H1 (cell line): ENCODE results near the gene VWA7. TPM values are rescaled to one million over a fixed set of nuclear protein-coding genes. Genes with fewer than 3 reads are reported as not detected.

Source experiments
- ASH2L ChIP-seq: fragments of 200-600, 300-600 bp; sonication (generic); IDR thresholded peaks from one replicate; pipeline ENCODE4 v1.7.1; 2017; ENCODE audit warnings: low read length
- CHD7 ChIP-seq: fragments of 300-600 bp; sonication (generic); IDR thresholded peaks from 2 replicates; pipeline ENCODE4 v1.7.1; 2012; ENCODE audit warnings: low read length, moderate library complexity, mild to moderate bottlenecking, inconsistent platforms; ENCODE audit not compliant: insufficient replicate concordance
- RFX5 ChIP-seq: IDR thresholded peaks from 2 replicates; pipeline ENCODE4 v1.6.1; 2011; ENCODE audit warnings: low read depth, low read length, improper control_type of control experiment, borderline replicate concordance
- TAF1 ChIP-seq: IDR thresholded peaks from 2 replicates; pipeline ENCODE4 v1.6.1; 2011; ENCODE audit warnings: mild to moderate bottlenecking, low read depth, low read length
- polyA plus RNA-seq, 7 experiments: library from polyadenylated mRNA; depleted of rRNA in 3 of 7; stranded (reverse) in 5 of 7; unstranded in 2 of 7; fragments of >200 nt in 5 of 7; fragments of 200-250 nt in 2 of 7; gene quantifications; 1 replicate in 5 of 7; 2 replicates in 1 of 7; 4 replicates in 1 of 7; pipeline versions ENCODE4 v1.2.1 to v1.2.3, GENCODE V29; 2011 to 2013; ENCODE audit warnings: missing spikeins in 2 of 7, mixed read lengths in 2 of 7
- total RNA-seq: library from RNA; stranded (reverse); fragmentation: NEBNext Ultra II Directional; extraction: Animal tissue kit (Norgen Biotek cat#: 25700); gene quantifications from 2 replicates; pipeline ENCODE4 v1.2.1, GENCODE V29; 2021

VWA7 gene
- total and polyA plus RNA-seq, 2 of the 8 experiments (the other 6 are each of a cell fraction or from before 2014, with no cell fraction given) = 0.82 to 2.1 TPM

DNA sequence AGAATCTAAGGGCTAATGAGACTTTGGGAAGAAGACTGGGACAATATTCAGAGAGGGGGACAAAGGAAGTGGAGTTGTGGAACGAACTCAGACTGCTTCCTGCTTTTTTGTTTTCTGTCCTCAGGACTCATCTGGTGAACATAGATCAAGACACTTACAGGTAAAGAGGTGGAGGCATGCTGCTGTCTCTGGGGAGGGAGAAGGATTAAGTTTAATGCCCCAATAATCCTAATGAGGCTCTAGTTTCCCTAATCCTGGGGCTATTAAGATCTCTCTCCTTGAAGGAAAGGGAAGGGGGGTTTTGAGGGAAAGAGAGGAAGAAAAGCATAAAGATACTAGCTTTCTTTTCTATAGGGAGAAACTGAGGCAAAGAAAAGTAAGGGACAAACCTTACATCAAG lies 32.7 kb downstream of the VWA7 start (continued):
- TF ChIP-seq CHD7 = no peak
- no peak for TF ChIP-seq TAF1
- no peak for TF ChIP-seq ASH2L
- TF ChIP-seq RFX5 = no peak
- TF ChIP-seq, all 59 proteins: peak for 0
